Spinal cord (tissue), 10 donors: ENCODE data around the gene METRNL. TPM values are rescaled to one million over a fixed set of nuclear protein-coding genes. Genes with fewer than 3 reads are reported as not detected.

Experiments used
- DNase-seq, 6 donors: peaks; one replicate each; pipeline versions ENCODE4 v3.0.0 to v3.0.0-alpha.2; 2013 to 2015; ENCODE audit warnings: low spot score in 6 of 6, low read depth in 4 of 6
- H3K27ac ChIP-seq: one replicate; pipeline ENCODE4 v1.5.1; 2013; ENCODE audit warnings: low read depth, low read length, control low read depth
- H3K27me3 ChIP-seq: one replicate; pipeline ENCODE4 v1.6.1; 2013; ENCODE audit warnings: low read length; ENCODE audit not compliant: control insufficient read depth, insufficient read depth
- H3K36me3 ChIP-seq: one replicate; pipeline ENCODE4 v1.6.1; 2013; ENCODE audit warnings: low read length; ENCODE audit not compliant: control insufficient read depth, insufficient read depth
- H3K4me1 ChIP-seq: one replicate; pipeline ENCODE4 v1.6.1; 2013; ENCODE audit warnings: low read length; ENCODE audit not compliant: control insufficient read depth, insufficient read depth
- H3K4me3 ChIP-seq: one replicate; pipeline ENCODE4 v1.5.1; 2013; ENCODE audit warnings: low read depth, low read length, control low read depth
- H3K9me3 ChIP-seq: one replicate; pipeline ENCODE4 v1.6.1; 2013; ENCODE audit warnings: low read length; ENCODE audit not compliant: control insufficient read depth, insufficient read depth
- WGBS: methylation state at CpG from one replicate; pipeline ENCODE4 v1.1.5; 2013; ENCODE audit warnings: missing lambda C conversion rate; ENCODE audit not compliant: insufficient coverage; 5-methylcytosine and 5-hydroxymethylcytosine counted together
- polyA plus RNA-seq, 2 donors: library from polyadenylated mRNA; unstranded; fragments of 120-200 nt; gene quantifications; one replicate each; pipeline ENCODE4 v1.2.1, GENCODE V29; 2013; ENCODE audit not compliant: insufficient read length in 2 of 2
- total RNA-seq, 2 donors: library from RNA; depleted of rRNA in 1 of 2; stranded (reverse); fragments of 120-200 nt in 1 of 2; fragments of >200 nt in 1 of 2; gene quantifications; one replicate each; pipeline versions ENCODE4 v1.2.3 to v1.2.4, GENCODE V29; 2013 to 2014
- donor health status: healthy.

The METRNL gene
- total and polyA plus RNA-seq, 4 donors: 35.7 to 133 (median 47.8) TPM

DNA sequence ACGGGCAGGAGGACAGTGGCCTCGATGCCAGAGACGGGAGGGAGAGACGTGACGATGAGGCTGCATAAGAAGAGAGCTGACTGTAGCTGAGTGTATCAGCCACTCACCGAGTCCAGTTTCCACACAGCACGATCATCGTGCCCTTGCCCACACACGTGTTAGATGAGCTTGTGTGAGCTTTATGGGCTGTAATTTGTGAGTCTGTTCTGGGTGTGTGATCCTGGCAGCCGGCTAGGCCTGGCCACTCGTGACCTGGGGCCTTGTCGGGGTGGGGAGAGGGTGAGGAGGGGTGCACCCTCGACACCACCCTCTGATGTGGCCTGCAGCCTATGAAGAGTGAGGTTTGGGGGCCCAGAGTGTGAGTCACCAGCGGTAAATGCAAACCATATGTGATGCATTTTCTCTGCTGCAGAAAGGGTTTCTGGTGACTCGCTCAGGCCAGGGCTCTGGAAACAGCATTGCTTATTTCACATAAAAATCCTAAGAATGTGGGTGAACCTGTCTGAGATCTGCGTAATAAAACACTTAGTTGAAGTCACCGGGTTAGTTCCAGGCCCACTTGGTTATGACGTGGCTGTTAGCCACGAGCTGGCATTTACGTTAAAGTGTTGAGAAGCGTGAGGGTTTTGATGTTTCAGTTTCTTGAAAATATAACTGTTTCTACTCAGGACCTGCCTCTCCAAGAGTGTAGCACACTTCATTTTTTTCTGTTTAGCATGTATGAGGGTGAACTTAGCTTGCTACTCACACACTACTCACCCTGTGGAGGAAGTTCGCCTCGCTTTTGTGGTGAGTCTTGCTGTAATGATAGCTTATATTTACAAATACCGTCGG is 4.2 kb downstream of the METRNL start:
- 61% methylated on average over 13 of the region's 25 CpGs for WGBS
- Histone ChIP-seq H3K4me1 (peaks cover 37% of the 10 kb centered on the region), H3K4me3 (no peak overlapping the region), H3K9me3 (no peaks in the 10 kb centered on the region), H3K27ac (peak overlapping the region; percentile 62), H3K36me3 (peaks cover 57% of the 10 kb centered on the region), H3K27me3 (peaks cover under 1% of the 10 kb centered on the region)
- no peak for DNase-seq

DNA sequence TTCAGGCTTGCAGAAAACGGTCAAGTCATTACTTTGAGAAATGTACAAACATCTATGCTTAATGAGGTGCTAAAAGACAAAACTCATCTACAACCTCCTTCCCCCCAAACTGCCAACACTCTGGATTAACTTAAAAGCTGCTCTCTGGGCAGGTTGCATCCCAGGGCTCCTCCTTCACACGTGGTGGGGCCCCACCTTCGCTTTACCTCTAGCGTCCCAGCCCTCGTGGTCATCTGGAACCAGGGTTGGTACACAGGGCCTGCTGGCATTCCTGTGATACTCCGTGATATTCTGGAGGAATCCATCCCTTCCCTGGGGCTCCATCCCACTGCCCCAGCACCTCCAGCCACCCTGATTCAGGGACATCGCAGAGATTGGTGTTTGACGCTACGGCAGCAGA is 4.8 kb downstream of the METRNL start:
- peak overlapping the region; percentile 62 for H3K27ac ChIP-seq
- H3K36me3 ChIP-seq: peaks cover 62% of the 10 kb centered on the region
- peaks cover 37% of the 10 kb centered on the region for H3K4me1 ChIP-seq
- no peaks in the 10 kb centered on the region for H3K27me3 ChIP-seq
- H3K9me3 ChIP-seq: no peaks in the 10 kb centered on the region
- WGBS: 82% methylated on average over 8 of the region's 9 CpGs
- no peak for DNase-seq
- no peak overlapping the region for H3K4me3 ChIP-seq

GRCh38 chr17:83084621-83085056 is 5.2 kb downstream of the METRNL start:
- DNase-seq: no peak
- peaks cover 66% of the 10 kb centered on the region for H3K36me3 ChIP-seq
- H3K4me3 ChIP-seq: no peak overlapping the region
- peaks cover 42% of the 10 kb centered on the region for H3K4me1 ChIP-seq
- H3K27ac ChIP-seq: peak overlapping the region; percentile 62
- WGBS: 95% methylated on average over 27 of the region's 27 CpGs
- H3K27me3 ChIP-seq: no peaks in the 10 kb centered on the region
- no peaks in the 10 kb centered on the region for H3K9me3 ChIP-seq

DNA sequence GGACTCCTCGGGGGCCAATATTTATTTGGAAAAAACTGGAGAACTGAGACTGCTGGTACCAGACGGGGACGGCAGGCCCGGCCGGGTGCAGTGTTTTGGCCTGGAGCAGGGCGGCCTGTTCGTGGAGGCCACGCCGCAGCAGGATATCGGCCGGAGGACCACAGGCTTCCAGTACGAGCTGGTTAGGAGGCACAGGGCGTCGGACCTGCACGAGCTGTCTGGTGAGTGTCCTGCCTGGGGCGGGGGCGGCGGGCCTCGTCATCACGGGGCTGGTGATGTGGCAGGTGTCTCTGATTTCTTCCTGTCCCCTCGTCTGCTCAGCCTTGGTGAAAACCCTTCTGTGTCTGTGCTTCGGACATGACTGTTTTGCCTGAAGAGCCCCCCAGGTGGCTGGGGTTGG is 5.7 kb downstream of the METRNL start:
- no peaks in the 10 kb centered on the region for H3K27me3 ChIP-seq
- no peak for DNase-seq
- no peaks in the 10 kb centered on the region for H3K9me3 ChIP-seq
- peaks cover 69% of the 10 kb centered on the region for H3K36me3 ChIP-seq
- H3K4me1 ChIP-seq: peaks cover 43% of the 10 kb centered on the region
- H3K4me3 ChIP-seq: no peak overlapping the region
- 95% methylated on average over 21 of the region's 22 CpGs for WGBS
- H3K27ac ChIP-seq: no peak overlapping the region

DNA sequence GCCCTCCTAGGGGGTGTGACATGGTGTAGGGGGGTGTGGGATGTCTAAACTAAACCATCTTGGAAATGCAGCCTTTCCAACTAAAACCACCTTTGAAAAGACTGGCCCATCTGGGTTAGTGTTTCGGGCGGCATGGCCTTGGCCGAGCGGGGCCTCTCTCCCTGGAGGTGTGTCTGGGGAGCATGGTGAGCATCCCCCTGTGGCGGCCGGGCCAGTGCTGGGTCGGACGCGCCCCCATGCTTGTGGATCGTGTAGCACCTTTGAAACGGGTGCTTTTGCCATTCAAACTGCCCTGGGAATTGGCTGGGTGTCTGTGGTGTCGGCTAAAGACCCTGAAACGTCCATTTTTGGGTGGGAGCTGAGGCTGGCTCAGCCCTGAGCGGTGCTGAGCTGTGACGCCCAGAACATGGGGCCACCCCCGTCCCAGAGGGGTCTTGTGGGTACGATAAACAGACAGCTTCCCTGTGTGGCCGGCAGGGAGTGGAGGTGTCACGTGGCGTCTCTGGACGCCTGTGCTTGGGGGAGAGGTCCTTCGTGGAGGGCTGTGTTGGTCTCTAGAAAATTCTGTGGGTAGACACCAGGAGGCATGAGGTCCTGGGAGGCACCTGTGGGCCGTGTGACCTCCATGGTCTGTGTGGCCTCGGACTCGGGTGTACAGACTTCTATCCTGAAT is 6.3 kb downstream of the METRNL start:
- WGBS: 87% methylated on average over 21 of the region's 25 CpGs
- no peaks in the 10 kb centered on the region for H3K9me3 ChIP-seq
- H3K4me3 ChIP-seq: no peak overlapping the region
- peaks cover 46% of the 10 kb centered on the region for H3K4me1 ChIP-seq
- H3K36me3 ChIP-seq: peaks cover 73% of the 10 kb centered on the region
- DNase-seq: no peak
- H3K27me3 ChIP-seq: no peaks in the 10 kb centered on the region
- no peak overlapping the region for H3K27ac ChIP-seq

GRCh38 chr17:83086199-83086880 is 6.9 kb downstream of the METRNL start:
- no peak for DNase-seq
- Histone ChIP-seq H3K36me3 (peaks cover 78% of the 10 kb centered on the region), H3K27me3 (no peaks in the 10 kb centered on the region), H3K4me3 (no peak overlapping the region), H3K4me1 (peaks cover 49% of the 10 kb centered on the region), H3K9me3 (no peaks in the 10 kb centered on the region), H3K27ac (no peak overlapping the region)
- WGBS: 87% methylated on average over 15 of the region's 18 CpGs

DNA sequence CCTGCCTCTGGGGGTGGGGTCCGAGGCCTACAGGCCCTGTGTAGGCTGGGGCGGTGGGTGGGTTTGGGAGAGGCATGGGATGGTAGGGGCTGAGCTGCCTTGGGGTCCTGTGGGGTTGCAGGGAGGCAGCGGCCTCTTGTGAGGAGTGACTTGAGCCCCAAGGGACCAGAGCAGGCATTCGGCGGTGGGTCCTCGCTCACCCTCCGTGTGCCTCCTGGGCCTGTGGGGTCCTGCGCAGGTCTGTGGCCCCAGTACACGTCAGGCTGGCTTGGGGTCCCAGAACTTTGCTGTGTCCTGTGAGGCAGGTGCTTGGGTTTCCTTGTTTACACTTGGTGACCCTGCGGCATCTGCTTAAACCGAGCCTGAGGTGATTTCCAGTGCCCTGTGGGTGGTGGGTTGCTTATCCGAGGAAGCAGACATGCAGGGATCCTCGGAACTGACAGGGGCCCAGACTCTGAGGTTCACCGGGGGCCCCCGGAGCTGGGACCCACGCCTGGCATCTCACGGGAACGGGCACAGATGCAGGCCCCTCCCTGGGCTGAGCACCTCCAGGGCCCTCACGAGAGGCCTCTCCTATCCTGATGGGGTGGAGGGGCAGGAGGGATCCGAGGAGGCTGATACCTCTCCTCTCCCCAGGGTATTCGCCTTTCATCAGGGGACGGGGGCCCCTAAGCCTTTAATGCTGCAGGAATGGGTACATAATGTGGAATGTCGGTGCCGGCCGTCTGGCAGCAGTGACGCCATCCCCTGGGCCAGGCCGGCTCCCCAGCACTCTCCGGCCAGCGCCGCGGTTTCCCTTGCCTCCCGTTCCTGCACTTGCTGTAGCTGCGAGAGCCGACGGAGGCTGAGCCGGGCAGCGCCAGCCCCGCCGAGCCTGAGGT is 7.7 kb downstream of the METRNL start:
- DNase-seq: no peak
- H3K27ac ChIP-seq: no peak overlapping the region
- H3K27me3 ChIP-seq: no peaks in the 10 kb centered on the region
- H3K4me1 ChIP-seq: peaks cover 48% of the 10 kb centered on the region
- H3K9me3 ChIP-seq: no peaks in the 10 kb centered on the region
- 82% methylated on average over 33 of the region's 39 CpGs for WGBS
- H3K4me3 ChIP-seq: no peak overlapping the region
- peaks cover 80% of the 10 kb centered on the region for H3K36me3 ChIP-seq

GRCh38 chr17:83087788-83088360 is 8.5 kb downstream of the METRNL start:
- Histone ChIP-seq H3K4me3 (no peak overlapping the region), H3K4me1 (peaks cover 43% of the 10 kb centered on the region), H3K27me3 (no peaks in the 10 kb centered on the region), H3K9me3 (no peaks in the 10 kb centered on the region), H3K36me3 (peaks cover 86% of the 10 kb centered on the region), H3K27ac (no peak overlapping the region)
- 89% methylated on average over 31 of the region's 31 CpGs for WGBS
- no peak for DNase-seq

DNA sequence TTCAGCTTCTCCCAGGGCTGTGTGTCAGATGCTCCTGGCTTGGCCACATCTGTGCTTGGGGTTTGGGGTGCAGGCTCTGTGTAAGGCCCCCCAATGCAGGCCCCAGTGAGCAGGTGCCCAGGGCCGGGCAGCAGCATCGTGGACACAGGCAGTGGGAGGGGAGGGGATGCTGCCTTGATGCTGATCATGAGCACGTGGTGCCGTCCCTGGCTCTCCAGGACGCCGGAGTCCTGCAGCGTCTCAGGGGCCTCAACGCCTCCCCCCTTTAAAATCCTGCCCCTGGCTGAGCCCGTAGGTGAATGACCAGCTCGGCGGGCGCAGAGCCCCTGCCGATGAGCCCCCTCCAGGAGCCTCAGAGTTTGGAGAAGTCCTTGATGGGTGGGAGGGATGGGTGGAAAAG is 9.0 kb downstream of the METRNL start:
- Histone ChIP-seq H3K36me3 (peaks cover 86% of the 10 kb centered on the region), H3K27me3 (no peaks in the 10 kb centered on the region), H3K4me3 (no peak overlapping the region), H3K4me1 (peaks cover 37% of the 10 kb centered on the region), H3K9me3 (no peaks in the 10 kb centered on the region), H3K27ac (no peak overlapping the region)
- WGBS: 57% methylated on average over 6 of the region's 13 CpGs
- DNase-seq: no peak
